Right renal cortex interstitium (tissue), 3 donors: Measurements from ENCODE around the gene RPL12. TPM values are rescaled to one million over a fixed set of nuclear protein-coding genes. Genes with fewer than 3 reads are reported as not detected.
"Not testable (repeated sequence)": the region's sequence is repeated elsewhere in the genome, so short reads cannot be mapped to it uniquely, and the experiment has no call there.

Experiments used
- DNase-seq, 3 donors: peaks; one replicate each; pipeline ENCODE4 v3.0.0-alpha.2; 2013; ENCODE audit warnings: low read depth in 3 of 3, low spot score in 2 of 3
- polyA plus RNA-seq, 3 donors: library from polyadenylated mRNA; unstranded; fragments of 120-200 nt; gene quantifications; one replicate each; pipeline ENCODE4 v1.2.1, GENCODE V29; 2013; ENCODE audit not compliant: insufficient read length in 3 of 3

The RPL12 gene
- polyA plus RNA-seq, 3 donors = 1,538 to 1,567 (median 1,554) TPM

DNA sequence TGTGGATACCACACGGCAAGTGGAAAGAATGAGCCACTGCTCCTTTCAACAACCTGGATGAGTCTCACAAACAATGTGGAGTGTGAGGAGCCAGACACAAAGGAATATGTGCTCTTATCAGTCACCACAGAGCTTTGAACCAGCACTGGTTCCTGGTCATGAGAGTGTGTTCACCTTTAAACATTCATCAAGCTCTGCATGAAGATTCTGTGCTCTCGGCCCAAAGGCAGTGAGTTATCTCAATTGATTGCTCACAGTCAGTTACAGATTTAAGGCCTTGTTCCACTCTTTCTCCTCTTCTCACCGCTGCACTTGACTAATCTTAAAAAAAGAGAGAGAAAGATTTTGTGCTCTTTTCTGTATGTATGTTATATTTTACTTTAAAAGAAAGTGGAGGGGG lies 19.5 kb upstream of the RPL12 start:
- no peak for DNase-seq

DNA sequence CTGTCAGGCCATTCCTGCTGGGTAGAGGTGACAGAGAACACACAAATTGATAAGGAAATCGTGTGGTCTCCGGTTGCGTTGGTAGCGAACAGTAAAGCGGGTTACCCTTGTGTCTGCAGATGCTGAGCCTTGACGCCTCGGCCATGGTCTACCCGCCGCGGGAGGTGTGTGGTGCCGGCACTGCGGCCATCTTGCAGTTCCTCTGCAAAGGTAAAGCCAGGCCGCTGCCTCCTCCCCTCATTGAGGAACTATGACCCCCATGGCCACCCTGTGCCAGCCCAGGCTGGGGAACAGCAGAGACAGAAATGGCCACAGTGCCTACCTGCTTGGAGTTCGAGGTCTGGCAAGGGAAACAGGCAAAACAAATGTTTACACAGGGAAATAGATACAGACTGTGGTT lies 16.4 kb upstream of the RPL12 start:
- no peak for DNase-seq

DNA sequence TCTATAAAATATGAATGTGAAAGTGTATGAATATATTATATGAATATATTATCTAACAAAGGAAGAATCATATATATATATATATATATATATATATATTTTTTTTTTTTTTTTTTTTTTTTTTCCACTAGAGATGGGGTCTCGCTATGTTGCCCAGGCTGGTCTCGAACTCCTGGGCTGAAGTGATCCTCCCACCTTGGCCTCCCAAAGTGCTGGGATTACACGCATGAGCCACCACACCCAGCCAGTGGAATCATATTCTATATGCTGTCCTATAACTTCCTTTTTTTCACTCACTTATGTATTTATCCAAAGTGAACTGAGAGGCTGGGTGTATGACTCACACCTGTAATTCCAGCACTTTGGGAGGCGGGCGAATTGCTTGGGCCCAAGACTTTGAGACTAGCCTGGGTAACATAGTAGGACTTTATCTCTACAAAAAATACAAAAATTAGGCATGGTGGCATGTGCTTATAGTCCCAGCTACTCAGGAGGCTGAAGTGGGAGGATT lies 15.3 kb upstream of the RPL12 start:
- DNase-seq = not testable (repeated sequence)

GRCh38 chr9:127463911-127464310 lies 12.7 kb upstream of the RPL12 start:
- DNase-seq = no peak

GRCh38 chr9:127463382-127463781 lies 12.2 kb upstream of the RPL12 start:
- no peak for DNase-seq

DNA sequence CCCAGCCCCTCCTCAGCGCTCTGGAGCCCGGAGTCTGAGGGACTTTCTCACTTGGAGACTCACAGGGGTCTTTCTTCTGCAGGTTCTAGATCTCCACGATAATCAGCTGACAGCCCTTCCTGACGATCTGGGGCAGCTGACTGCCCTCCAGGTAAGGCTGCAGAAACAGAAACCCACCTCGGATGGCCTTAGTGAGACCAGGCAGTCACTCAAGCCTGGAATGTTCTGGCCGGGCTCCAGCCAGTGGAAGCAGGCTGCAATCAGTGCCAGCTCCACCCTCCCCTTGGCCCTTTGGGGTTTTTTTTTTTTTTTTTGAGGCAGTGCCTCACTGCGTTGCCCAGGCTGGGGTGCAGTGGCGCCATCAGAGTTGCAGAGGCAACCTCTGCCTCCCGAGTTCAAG lies 7.7 kb upstream of the RPL12 start:
- no peak for DNase-seq

- no peak for DNase-seq
These were observed 6.1 kb upstream of the RPL12 start for GRCh38 chr9:127457191-127457878.

DNA sequence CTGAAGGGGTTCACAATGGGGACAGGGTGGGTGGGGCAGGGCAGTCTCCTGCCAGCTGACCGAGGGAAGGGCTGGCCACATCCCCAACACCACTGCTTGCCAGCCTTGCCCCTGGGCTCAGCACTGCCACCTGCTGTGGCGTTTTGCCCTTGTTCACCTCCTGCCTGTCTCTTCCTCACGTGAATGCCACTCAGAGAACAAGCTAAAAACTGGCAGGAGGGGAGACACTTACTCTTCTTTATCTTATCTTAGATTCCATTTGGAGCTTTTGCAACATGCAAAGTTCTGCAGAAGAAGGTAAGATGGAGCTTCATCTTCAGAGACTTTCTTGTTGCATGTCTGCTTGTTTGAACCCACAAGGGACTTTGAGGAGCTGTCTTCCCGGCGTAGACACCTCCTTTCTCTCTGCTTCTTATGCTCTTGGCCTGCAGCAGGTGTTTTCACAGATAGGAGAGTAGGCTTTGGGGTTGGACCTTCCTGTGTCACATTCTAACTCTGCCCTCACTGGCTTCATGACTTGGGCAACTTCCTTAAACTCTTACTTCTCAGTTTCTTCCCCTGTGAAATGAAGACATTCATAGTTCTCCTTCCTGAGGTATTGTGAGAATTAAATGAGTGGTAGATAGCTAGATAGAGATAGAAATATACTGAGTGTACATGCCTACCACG lies 4.3 kb upstream of the RPL12 start:
- DNase-seq = no peak

DNA sequence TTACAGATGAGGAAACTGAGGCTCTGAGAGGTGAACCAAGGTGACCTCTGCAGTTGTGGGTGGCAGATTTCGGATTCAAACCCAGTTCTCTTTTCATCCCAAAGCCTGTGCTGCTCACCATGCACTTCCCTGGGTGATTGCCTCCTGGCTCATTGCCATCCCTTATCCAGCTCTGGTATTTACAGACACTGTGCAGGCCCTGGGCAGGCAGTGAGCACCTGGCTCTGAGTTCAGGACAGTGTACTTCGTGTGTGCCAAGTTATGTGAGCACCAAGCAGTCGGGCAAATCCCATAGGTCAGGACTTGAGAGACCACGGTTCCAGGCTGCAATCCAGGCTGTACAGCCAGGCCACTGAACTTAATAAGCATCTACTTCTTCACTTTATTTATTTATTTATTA lies 1.5 kb upstream of the RPL12 start:
- DNase-seq = no peak

GRCh38 chr9:127451858-127452656 lies 851 bp upstream of the RPL12 start:
- DNase-seq = no peak

- peak in 1 of 3 donors; percentile 38 for DNase-seq
These were observed 327 bp upstream of the RPL12 start for GRCh38 chr9:127451608-127451857.

- no peak for DNase-seq
These were observed 904 bp downstream of the RPL12 start for GRCh38 chr9:127450243-127450760.

GRCh38 chr9:127449332-127449966 lies 1.8 kb downstream of the RPL12 start:
- DNase-seq = no peak

DNA sequence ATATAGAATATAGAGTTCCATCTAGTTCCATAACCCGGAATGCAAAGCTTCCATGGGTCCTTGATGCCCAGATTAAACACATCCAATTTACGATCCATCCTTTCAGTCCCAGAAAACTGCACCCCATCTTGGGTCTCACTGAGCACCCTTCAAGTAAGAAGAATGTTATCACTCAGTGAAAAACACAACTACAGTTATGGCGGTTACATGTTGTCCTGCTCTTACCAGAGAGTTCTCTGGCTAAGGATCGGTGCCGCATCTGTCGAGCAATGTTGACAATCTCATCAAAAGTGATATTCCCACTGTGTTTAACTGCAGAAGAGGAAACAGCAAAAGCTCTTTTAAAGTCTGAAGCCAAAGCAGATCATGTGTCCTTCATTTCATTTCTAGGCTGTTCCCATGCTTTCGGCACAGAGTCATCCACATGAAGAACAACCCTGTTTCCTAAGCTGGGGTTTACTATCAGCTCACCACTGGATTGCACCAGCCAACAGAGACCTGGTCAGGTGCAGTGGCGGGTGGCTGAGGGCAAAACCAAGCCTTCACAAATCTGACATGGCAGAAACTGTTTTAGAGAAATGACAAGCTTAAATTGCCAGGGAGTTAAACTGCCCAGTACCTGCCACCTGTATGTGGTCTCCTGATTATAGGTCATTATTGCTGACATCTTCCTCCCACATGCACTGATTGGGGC lies 2.9 kb downstream of the RPL12 start:
- DNase-seq = no peak

- no peak for DNase-seq
These were observed 3.6 kb downstream of the RPL12 start for GRCh38 chr9:127447416-127448111.

DNA sequence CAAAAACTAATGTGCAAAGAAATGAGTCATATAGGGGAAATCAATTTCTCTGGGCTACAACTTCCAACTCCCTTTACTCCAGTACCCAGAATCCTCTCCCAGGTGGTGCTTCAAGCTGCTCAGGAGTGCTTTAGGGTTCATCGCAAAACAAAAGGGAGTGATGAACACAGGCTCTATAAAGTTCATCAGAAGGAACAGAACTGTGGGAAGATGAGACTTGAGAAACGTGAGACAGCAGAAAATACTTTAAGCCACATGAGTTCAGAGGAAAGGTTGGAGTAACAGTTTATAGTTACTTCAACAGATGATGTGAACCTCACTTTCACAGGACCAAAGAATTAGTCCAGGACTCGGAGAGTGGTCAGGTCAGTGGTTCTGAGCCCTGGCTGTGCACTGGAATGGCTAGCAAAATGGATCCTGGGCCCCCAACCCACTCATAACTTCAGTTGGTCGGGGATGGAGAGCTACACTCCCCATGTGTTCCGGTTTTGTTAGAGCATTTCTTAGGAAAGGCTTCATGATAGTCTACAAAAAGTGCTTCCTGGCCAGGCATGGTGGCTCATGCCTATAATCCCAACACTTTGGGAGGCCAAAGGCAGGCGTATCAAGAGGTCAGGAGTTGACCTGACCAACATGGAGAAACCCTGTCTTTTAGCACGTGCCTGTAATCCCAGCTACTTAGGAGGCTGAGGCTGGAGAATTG lies 4.3 kb downstream of the RPL12 start:
- DNase-seq = no peak

GRCh38 chr9:127445851-127446712 lies 5.1 kb downstream of the RPL12 start:
- DNase-seq = no peak
